Iris pigment epithelial cell (primary cell): ENCODE data around the gene ADAMTSL4.
A peak's percentile ranks its signal among the peaks of the same experiment; 100 is the strongest.
"Not testable (repeated sequence)": the region's sequence is repeated elsewhere in the genome, so short reads cannot be mapped to it uniquely, and the experiment has no call there.

Source experiments
- DNase-seq: peaks from one replicate; pipeline ENCODE4 v3.0.0-alpha.2; 2011; ENCODE audit warnings: low read depth

ADAMTSL4 gene

GRCh38 chr1:150567341-150567716 is 18.1 kb downstream of the ADAMTSL4 start:
- peak; percentile 67 for DNase-seq

- peak; percentile 99 for DNase-seq
Observed at GRCh38 chr1:150567717-150568593, 18.7 kb downstream of the ADAMTSL4 start.

- DNase-seq, result no peak
Observed at GRCh38 chr1:150568594-150568966, 19.4 kb downstream of the ADAMTSL4 start.

- DNase-seq, result no peak
Observed at GRCh38 chr1:150572918-150573647, 23.9 kb downstream of the ADAMTSL4 start.

GRCh38 chr1:150573648-150574071 is 24.5 kb downstream of the ADAMTSL4 start:
- DNase-seq, result not testable (repeated sequence)

- DNase-seq, result no peak
Observed at GRCh38 chr1:150574260-150575071, 25.3 kb downstream of the ADAMTSL4 start.

GRCh38 chr1:150575072-150575489 is 25.9 kb downstream of the ADAMTSL4 start:
- DNase-seq, result no peak

DNA sequence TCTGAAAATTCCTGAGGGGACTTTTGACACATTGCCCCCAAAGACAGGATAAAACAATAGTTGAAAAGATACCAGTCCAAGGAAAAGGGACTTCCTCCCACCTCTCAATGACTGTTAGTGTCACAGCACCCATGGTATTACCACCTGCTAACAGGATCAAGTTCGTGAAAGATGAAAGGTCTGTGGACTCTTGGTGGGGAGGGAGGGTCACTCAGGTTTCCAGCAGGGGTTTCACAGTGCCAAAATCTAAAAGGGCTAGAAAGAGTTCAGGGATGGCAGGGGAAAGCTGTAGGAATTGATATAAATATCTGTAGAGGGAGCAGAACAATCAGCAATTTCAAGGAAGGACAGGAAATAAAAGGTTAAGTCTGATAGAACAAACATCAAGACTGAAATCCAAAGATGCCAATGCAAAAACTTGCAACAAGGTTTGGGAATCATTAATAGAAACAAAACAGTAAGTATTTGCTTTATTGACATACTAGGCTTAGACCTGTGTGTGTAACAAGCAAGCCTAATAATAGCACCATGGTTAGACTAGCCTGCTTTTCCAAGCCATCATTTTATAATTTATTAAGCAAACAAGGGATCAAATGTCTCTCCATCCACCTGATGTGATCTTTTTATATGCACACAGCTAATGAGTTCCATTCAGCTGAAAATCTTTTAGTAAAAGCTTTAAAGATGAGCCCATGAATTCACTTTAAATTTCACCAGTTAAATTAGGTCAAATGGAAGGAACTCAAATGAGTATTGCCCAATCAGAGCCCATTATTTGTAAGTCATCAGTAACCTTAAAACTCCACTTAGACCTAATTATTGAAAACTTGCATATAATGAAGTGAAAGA is 26.5 kb downstream of the ADAMTSL4 start:
- DNase-seq, result no peak

- DNase-seq, result no peak
Observed at GRCh38 chr1:150576367-150576711, 27.1 kb downstream of the ADAMTSL4 start.

GRCh38 chr1:150576794-150577556 is 27.8 kb downstream of the ADAMTSL4 start:
- DNase-seq, result no peak

GRCh38 chr1:150577557-150578271 is 28.5 kb downstream of the ADAMTSL4 start:
- peak; percentile 54 for DNase-seq

DNA sequence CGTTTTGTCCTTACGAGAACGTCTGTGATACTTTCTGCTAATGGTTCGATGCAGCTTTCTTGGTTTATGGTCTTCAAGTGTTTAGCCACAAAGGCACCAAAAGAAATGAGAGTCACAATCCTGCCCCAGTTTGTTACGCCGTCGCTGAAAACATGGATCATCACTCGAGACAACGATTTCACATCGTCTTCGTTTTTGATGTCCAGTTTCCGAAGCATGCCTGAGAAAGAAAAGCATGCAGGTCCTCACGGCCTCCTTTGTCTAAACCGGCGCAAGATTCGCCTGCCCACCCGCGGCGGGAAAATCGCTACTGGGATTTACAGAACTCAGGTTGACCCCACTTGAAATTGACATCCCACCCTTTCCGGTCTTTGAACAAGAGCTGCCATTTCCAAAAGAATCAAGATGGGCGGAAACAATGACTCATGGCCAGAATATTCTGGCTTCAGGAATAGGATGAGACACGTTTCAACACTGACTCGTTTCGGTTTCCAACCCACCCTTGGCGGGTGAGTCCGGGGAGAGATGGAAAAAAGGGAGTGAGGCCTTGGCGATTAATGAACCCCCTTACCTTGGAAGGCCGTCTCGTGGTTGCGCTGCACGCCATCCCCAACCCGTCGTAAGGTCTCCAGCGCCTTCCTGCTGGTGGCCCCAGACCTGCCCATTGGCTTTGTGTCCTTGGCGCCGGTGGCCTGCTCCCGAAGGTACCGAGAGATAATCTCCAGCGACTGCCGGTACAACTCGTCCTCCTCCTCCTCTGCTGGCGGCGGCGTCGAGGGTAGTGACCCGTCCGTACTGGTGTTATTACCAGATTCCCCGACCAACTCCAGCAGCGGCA is 29.3 kb downstream of the ADAMTSL4 start:
- DNase-seq, result peak; percentile 93

DNA sequence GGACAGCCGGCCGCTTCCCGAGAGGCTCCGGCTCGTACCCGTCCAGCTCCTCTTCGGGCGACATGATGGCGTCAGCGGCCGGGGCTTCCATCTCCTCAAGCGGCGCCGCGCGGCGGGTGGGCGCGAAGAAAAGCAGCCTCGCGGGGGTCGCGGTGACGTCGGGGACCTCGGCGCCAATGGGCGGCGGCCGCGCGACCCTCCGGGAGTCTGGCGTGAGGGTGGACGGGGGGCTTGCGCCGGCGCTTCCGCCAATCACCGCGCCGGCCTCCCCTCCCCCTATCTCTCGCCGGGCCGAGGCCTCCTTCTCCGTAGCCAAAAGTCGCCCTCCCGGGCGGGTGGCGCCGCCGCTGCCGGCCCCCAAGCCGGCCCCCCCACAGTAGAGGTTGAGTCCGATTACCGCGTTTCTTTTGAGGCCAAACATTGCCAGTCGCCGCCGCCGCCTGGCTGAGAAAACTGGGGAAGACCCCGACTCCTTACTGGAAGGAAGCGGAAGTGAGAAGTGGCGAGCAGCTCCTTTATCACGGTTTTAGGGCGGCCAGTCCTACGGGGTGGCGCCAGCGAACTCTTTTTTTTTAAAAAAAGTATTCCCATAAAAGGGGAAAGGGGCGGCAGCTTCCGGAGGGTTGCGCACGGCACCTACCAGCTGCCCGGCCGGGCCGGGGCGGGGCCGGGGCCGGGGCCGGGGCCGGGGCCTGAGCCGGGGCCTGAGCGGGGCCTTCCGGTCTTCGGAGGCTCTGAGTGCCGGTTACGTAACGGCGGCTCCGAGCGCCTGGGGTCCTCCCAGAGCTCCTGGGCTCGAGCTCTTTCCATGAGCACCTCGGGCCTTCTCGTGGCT is 30.1 kb downstream of the ADAMTSL4 start, which contains the start of gene MCL1:
Gene MCL1 (minus strand): TSS at position 501 of the 835 bp plus-strand sequence. CDS start 80 bp downstream, at position 421.
- peak; percentile 97 for DNase-seq

- no peak for DNase-seq
Observed at GRCh38 chr1:150579945-150580642, 30.9 kb downstream of the ADAMTSL4 start.

GRCh38 chr1:150580966-150581365 is 31.8 kb downstream of the ADAMTSL4 start:
- not testable (repeated sequence) for DNase-seq

DNA sequence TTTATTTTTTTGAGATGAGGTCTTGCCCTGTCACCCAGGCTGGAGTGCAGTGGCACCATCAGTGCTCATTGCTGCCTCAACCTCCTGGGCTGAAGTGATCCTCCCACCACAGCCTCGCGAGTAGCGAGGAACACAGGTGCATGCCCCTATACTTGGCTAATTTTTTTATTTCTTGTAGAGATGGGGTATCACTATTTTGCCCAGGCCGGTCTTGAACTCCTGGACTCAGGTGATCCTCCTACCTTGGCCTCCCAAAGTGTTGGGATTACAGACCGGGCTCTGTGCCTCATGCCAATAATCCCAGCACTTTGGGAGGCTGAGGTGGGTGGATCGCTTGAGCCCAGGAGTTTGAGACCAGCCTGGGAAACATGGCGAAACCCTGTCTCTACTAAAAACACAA is 32.2 kb downstream of the ADAMTSL4 start:
- DNase-seq, result not testable (repeated sequence)

- not testable (repeated sequence) for DNase-seq
Observed at GRCh38 chr1:150581962-150582361, 32.8 kb downstream of the ADAMTSL4 start.
